Ectodermal cell (in vitro differentiated cells): ENCODE data around the gene NKTR.

Experiments
- H3K27ac ChIP-seq: 2 replicates; pipeline ENCODE4 v1.7.0; 2013; ENCODE audit warnings: mild to moderate bottlenecking, low read depth, low read length; ENCODE audit not compliant: insufficient read depth, poor library complexity, severe bottlenecking
- H3K27me3 ChIP-seq: 2 replicates; pipeline ENCODE4 v1.7.0; 2013; ENCODE audit warnings: mild to moderate bottlenecking, low read length; ENCODE audit not compliant: insufficient read depth, control insufficient read depth, poor library complexity, severe bottlenecking
- H3K36me3 ChIP-seq: one replicate; pipeline ENCODE4 v1.7.0; 2013; ENCODE audit warnings: low read length; ENCODE audit not compliant: control insufficient read depth, insufficient read depth
- H3K4me1 ChIP-seq: one replicate; pipeline ENCODE4 v1.7.0; 2013; ENCODE audit warnings: low read length; ENCODE audit not compliant: control insufficient read depth, insufficient read depth
- H3K4me3 ChIP-seq: 2 replicates; pipeline ENCODE4 v1.7.0; 2013; ENCODE audit warnings: low read depth, low read length, control low read depth; ENCODE audit not compliant: insufficient read depth
- H3K9me3 ChIP-seq: 2 replicates; pipeline ENCODE4 v1.7.0; 2013; ENCODE audit warnings: mild to moderate bottlenecking, low read length, moderate library complexity; ENCODE audit not compliant: control insufficient read depth
- WGBS, 2 experiments: methylation state at CpG; one replicate each; pipeline ENCODE4 v1.1.7; 2013; ENCODE audit warnings: missing lambda C conversion rate in 2 of 2; 5-methylcytosine and 5-hydroxymethylcytosine counted together

NKTR gene

GRCh38 chr3:42693530-42693930 is 93.0 kb downstream of the NKTR start:
- H3K9me3 ChIP-seq = no peaks in the 10 kb centered on the region
- no peak overlapping the region for H3K4me3 ChIP-seq
- WGBS, 2 experiments = 88 to 91% methylated on average over 4 of the region's 4 CpGs
- H3K27ac ChIP-seq = no peak overlapping the region
- peaks cover 8% of the 10 kb centered on the region for H3K4me1 ChIP-seq
- no peaks in the 10 kb centered on the region for H3K27me3 ChIP-seq
- no peaks in the 10 kb centered on the region for H3K36me3 ChIP-seq

GRCh38 chr3:42694366-42694765 is 93.9 kb downstream of the NKTR start:
- no peaks in the 10 kb centered on the region for H3K9me3 ChIP-seq
- H3K27ac ChIP-seq = no peak overlapping the region
- H3K4me1 ChIP-seq = peaks cover 7% of the 10 kb centered on the region

GRCh38 chr3:42696356-42697288 is 96.1 kb downstream of the NKTR start:
- Histone ChIP-seq H3K4me1 (no peaks in the 10 kb centered on the region), H3K27ac (no peak overlapping the region), H3K4me3 (no peak overlapping the region), H3K9me3 (no peaks in the 10 kb centered on the region), H3K36me3 (no peaks in the 10 kb centered on the region), H3K27me3 (no peaks in the 10 kb centered on the region)
- 83 to 87% methylated on average over 19 of the region's 19 CpGs for WGBS, 2 experiments

More at GRCh38 chr3:42694366-42694765, 93.9 kb downstream of the NKTR start:
- H3K4me3 ChIP-seq = no peak overlapping the region
- H3K27me3 ChIP-seq = no peaks in the 10 kb centered on the region
- no peaks in the 10 kb centered on the region for H3K36me3 ChIP-seq

- 92% methylated on average over 18 of the region's 18 CpGs for WGBS, 2 experiments
- no peak overlapping the region for H3K27ac ChIP-seq
- H3K4me1 ChIP-seq = no peaks in the 10 kb centered on the region
- no peaks in the 10 kb centered on the region for H3K36me3 ChIP-seq
- H3K27me3 ChIP-seq = no peaks in the 10 kb centered on the region
- H3K4me3 ChIP-seq = no peak overlapping the region
- H3K9me3 ChIP-seq = no peaks in the 10 kb centered on the region
Measured at GRCh38 chr3:42697289-42698051, 97.0 kb downstream of the NKTR start.
